Thoracic aorta (tissue), 2 donors: ENCODE data around the gene DSTN. TPM values are rescaled to one million over a fixed set of nuclear protein-coding genes. Genes with fewer than 3 reads are reported as not detected.
A peak's percentile ranks its signal among the peaks of the same experiment; 100 is the strongest.

ENCODE experiments used
- ATAC-seq: fragments of 150-250 bp; one replicate; pipeline ENCODE4 v1.8.0; 2017; ENCODE audit warnings: low read depth; ENCODE audit not compliant: insufficient number of reproducible peaks, low FRiP score
- DNase-seq: peaks from one replicate; pipeline ENCODE4 v3.0.0-alpha.2; 2020; ENCODE audit warnings: low spot score
- H3K27ac ChIP-seq, 2 donors: fragments of 200-600 bp; sonication (generic); 1 replicate in 1 of 2; 2 replicates in 1 of 2; pipeline ENCODE4 v1.5.1; 2016; ENCODE audit warnings: mild to moderate bottlenecking in 2 of 2, moderate library complexity in 2 of 2
- H3K27me3 ChIP-seq: fragments of 200-600 bp; sonication (generic); replicated peaks from 2 replicates; pipeline ENCODE4 v1.6.0; 2016; ENCODE audit warnings: mild to moderate bottlenecking; ENCODE audit not compliant: insufficient read depth
- H3K36me3 ChIP-seq: fragments of 200-600 bp; sonication (generic); one replicate; pipeline ENCODE4 v1.5.1; 2016
- H3K4me1 ChIP-seq, 2 donors: fragments of 200-600 bp; sonication (generic); 1 replicate in 1 of 2; 2 replicates in 1 of 2; pipeline versions ENCODE4 v1.5.1 to v1.6.0; 2016; ENCODE audit warnings: low read depth in 2 of 2, mild to moderate bottlenecking in 1 of 2; ENCODE audit not compliant: control insufficient read depth in 1 of 2
- H3K4me3 ChIP-seq: fragments of 200-600 bp; sonication (generic); 2 replicates; pipeline ENCODE4 v1.5.1; 2016; ENCODE audit warnings: mild to moderate bottlenecking
- H3K9me3 ChIP-seq: fragments of 200-600 bp; sonication (generic); 2 replicates; pipeline ENCODE4 v1.5.1; 2016
- total RNA-seq, 2 donors: library from RNA; depleted of rRNA; stranded (reverse); fragments of >200 nt; gene quantifications; one replicate each; pipeline versions ENCODE4 v1.1.0 to v1.2.3, GENCODE V29; 2016
- TF ChIP-seq, protein P1 (sequence below): fragments of 200-600 bp; sonication (generic); IDR thresholded peaks from one replicate; pipeline ENCODE4 v1.5.1; 2019; ENCODE audit warnings: antibody characterized with exemption

Gene DSTN
- total RNA-seq, 2 donors from 2014 or later = 1,342 to 1,977 TPM

- peaks cover 71 to 81% of the 10 kb centered on the region in 2 donors for H3K4me1 ChIP-seq
- DNase-seq (no peak), ATAC-seq (no peak)
- H3K4me3 ChIP-seq = peak overlapping the region; percentile 67
- no peaks in the 10 kb centered on the region for H3K9me3 ChIP-seq
- no peaks in the 10 kb centered on the region for H3K27me3 ChIP-seq
- peaks cover 3% of the 10 kb centered on the region for H3K36me3 ChIP-seq
- TF ChIP-seq, protein P1, sequence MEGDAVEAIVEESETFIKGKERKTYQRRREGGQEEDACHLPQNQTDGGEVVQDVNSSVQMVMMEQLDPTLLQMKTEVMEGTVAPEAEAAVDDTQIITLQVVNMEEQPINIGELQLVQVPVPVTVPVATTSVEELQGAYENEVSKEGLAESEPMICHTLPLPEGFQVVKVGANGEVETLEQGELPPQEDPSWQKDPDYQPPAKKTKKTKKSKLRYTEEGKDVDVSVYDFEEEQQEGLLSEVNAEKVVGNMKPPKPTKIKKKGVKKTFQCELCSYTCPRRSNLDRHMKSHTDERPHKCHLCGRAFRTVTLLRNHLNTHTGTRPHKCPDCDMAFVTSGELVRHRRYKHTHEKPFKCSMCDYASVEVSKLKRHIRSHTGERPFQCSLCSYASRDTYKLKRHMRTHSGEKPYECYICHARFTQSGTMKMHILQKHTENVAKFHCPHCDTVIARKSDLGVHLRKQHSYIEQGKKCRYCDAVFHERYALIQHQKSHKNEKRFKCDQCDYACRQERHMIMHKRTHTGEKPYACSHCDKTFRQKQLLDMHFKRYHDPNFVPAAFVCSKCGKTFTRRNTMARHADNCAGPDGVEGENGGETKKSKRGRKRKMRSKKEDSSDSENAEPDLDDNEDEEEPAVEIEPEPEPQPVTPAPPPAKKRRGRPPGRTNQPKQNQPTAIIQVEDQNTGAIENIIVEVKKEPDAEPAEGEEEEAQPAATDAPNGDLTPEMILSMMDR = no peak
- H3K27ac ChIP-seq = no peak overlapping the region
These were observed 16.4 kb downstream of the DSTN start for GRCh38 chr20:17586250-17586649.

DNA sequence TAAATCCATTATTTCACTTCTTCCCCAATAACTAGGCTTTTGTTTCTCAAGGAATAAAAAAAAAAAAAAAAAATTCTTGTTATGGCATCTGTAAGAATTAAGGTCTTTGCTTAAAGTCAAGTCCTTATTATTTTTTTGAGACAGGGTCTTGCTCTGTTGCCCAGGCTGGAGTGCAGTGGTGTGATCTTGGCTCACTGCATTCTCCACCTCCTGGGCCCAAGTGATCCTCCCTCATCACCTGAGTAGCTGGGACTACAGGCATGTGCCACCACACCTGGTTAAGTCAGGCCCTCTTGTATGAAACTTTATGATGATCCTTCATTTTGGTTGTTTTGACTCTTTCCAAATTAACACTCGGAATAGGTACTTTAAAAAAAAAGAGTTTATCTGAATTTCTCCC, 17.3 kb downstream of the DSTN start:
- DNase-seq (no peak), ATAC-seq (no peak)
- Histone ChIP-seq H3K27me3 (no peaks in the 10 kb centered on the region), H3K36me3 (peaks cover 3% of the 10 kb centered on the region), H3K27ac (peak overlapping the region; percentile 80 to 87), H3K4me1 (peaks cover 74 to 83% of the 10 kb centered on the region in 2 donors), H3K9me3 (no peaks in the 10 kb centered on the region), H3K4me3 (peak overlapping the region; percentile 67)
- TF ChIP-seq, protein P1 = no peak

DNA sequence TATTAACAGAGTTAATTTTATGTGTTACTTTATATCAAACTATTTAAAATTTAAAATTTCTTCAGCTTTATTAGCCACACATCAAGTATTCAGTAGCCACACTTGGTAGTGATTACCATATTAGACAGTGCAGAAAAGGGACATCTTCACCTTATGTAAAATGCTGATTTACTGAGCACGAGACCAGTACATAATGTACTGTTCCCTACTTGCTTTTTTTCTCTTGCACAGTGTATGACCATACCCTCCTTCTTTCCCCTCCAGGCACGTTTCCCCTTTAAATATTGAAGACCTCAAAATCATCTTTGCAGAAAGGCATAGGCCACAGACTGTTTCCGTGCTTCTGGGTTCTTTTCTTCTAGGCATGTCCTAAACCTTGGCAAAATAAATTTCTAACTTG, 17.9 kb downstream of the DSTN start:
- H3K9me3 ChIP-seq = no peaks in the 10 kb centered on the region
- no peaks in the 10 kb centered on the region for H3K27me3 ChIP-seq
- TF ChIP-seq, protein P1 = no peak
- no peak for ATAC-seq
- DNase-seq = no peak
- peaks cover 74 to 84% of the 10 kb centered on the region in 2 donors for H3K4me1 ChIP-seq
- H3K36me3 ChIP-seq = peaks cover 7% of the 10 kb centered on the region
- peak overlapping the region; percentile 80 to 87 for H3K27ac ChIP-seq
- peak overlapping the region; percentile 67 for H3K4me3 ChIP-seq

GRCh38 chr20:17589161-17589834, 19.4 kb downstream of the DSTN start:
- Histone ChIP-seq H3K27me3 (no peaks in the 10 kb centered on the region), H3K27ac (peak overlapping the region; percentile 80 to 87), H3K4me1 (peaks cover 79 to 87% of the 10 kb centered on the region in 2 donors), H3K9me3 (no peaks in the 10 kb centered on the region), H3K4me3 (peak overlapping the region; percentile 67), H3K36me3 (peaks cover 7% of the 10 kb centered on the region)
- ATAC-seq = peak; percentile 67
- DNase-seq = no peak
- TF ChIP-seq, protein P1 = no peak

DNA sequence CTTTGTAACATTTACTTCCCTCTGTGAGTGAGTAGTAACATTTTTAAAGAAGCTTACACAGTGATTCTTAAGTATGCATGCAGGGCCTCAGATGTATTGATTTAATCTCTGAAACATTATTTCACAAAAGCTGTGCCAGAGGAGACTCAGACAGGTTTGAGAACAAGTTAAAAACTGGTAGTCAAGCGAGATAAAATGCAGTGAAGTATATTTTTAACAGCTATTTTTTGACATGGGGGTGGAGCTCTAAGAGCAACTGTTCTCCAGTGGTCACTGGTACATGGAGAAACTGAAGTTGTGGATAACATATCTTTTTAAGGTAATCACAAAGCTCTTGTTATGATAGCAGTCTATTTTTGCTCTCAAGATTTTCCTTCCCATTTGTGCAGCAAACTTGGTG, 20.4 kb downstream of the DSTN start:
- H3K9me3 ChIP-seq = no peaks in the 10 kb centered on the region
- peak; percentile 55 for ATAC-seq
- H3K27ac ChIP-seq = peak overlapping the region; percentile 80 to 87
- H3K27me3 ChIP-seq = no peaks in the 10 kb centered on the region
- H3K36me3 ChIP-seq = peaks cover 7% of the 10 kb centered on the region
- H3K4me3 ChIP-seq = peak overlapping the region; percentile 67
- TF ChIP-seq, protein P1 = no peak
- DNase-seq = no peak
- H3K4me1 ChIP-seq = peaks cover 80 to 87% of the 10 kb centered on the region in 2 donors
